Measurements from ENCODE around the gene PRTFDC1. TPM values are rescaled to one million over a fixed set of nuclear protein-coding genes. Genes with fewer than 3 reads are reported as not detected.

Gene PRTFDC1
- total RNA-seq, 2 experiments from 2014 or later: 2.2 to 2.7 TPM

GRCh38 chr10:24968349-24968748, 15.9 kb upstream of the PRTFDC1 start:
- H3K27ac Mint-ChIP-seq: no peak overlapping the region
- CTCF ChIA-PET: no interaction called here
- no peak for TF ChIP-seq CTCF (IDR thresholded peaks at IDR 0.05)
- DNase-seq: no peak
- H3K36me3 Mint-ChIP-seq (ENCODE audit: low read depth): no peaks in the 10 kb centered on the region
- intact Hi-C loops (cut with micrococcal nuclease): no loop called here
- POLR2A ChIA-PET: interaction anchor here (1.0 kb wide), 1 partner anchor 150 kb away, joined by 3 read pairs; no protein-coding TSS in a partner anchor
- no peaks in the 10 kb centered on the region for H3K9me3 Mint-ChIP-seq
- ATAC-seq: no peak
- H3K4me1 Mint-ChIP-seq (ENCODE audit: low read depth): no peaks in the 10 kb centered on the region
- no peak overlapping the region for H3K4me3 Mint-ChIP-seq
- H3K27me3 Mint-ChIP-seq: no peaks in the 10 kb centered on the region

- ChIA-PET CTCF (no interaction called here), POLR2A (no interaction called here)
- Mint-ChIP-seq H3K4me1 (ENCODE audit: low read depth) (no peaks in the 10 kb centered on the region), H3K36me3 (ENCODE audit: low read depth) (no peaks in the 10 kb centered on the region), H3K9me3 (no peaks in the 10 kb centered on the region), H3K27ac (no peak overlapping the region), H3K27me3 (no peaks in the 10 kb centered on the region), H3K4me3 (no peak overlapping the region)
- DNase-seq (no peak), ATAC-seq (no peak)
- no peak for TF ChIP-seq CTCF (IDR thresholded peaks at IDR 0.05)
- intact Hi-C loops (cut with micrococcal nuclease): no loop called here
These were observed 14.6 kb upstream of the PRTFDC1 start for GRCh38 chr10:24966962-24967481.

GRCh38 chr10:24965051-24965450, 12.6 kb upstream of the PRTFDC1 start:
- no peak for DNase-seq
- H3K27ac Mint-ChIP-seq: no peak overlapping the region
- no peaks in the 10 kb centered on the region for H3K36me3 Mint-ChIP-seq (ENCODE audit: low read depth)
- H3K9me3 Mint-ChIP-seq: no peaks in the 10 kb centered on the region
- intact Hi-C loops (cut with micrococcal nuclease): no loop called here
- no peak overlapping the region for H3K4me3 Mint-ChIP-seq
- no peaks in the 10 kb centered on the region for H3K27me3 Mint-ChIP-seq
- ATAC-seq: no peak
- TF ChIP-seq CTCF (IDR thresholded peaks at IDR 0.05): no peak
- no peaks in the 10 kb centered on the region for H3K4me1 Mint-ChIP-seq (ENCODE audit: low read depth)
- CTCF ChIA-PET: no interaction called here
- POLR2A ChIA-PET: no interaction called here

GRCh38 chr10:24963521-24964041, 11.2 kb upstream of the PRTFDC1 start:
- intact Hi-C loops (cut with micrococcal nuclease): no loop called here
- no peak for DNase-seq
- Mint-ChIP-seq H3K36me3 (ENCODE audit: low read depth) (no peaks in the 10 kb centered on the region), H3K4me1 (ENCODE audit: low read depth) (no peaks in the 10 kb centered on the region), H3K9me3 (no peaks in the 10 kb centered on the region), H3K27ac (no peak overlapping the region), H3K27me3 (no peaks in the 10 kb centered on the region), H3K4me3 (no peak overlapping the region)
- no peak for ATAC-seq
- ChIA-PET CTCF (no interaction called here), POLR2A (interaction anchor here (0.9 to 1.1 kb wide), 2 partner anchors 8 to 9 kb away, joined by 3 read pairs; no protein-coding TSS in a partner anchor)
- TF ChIP-seq CTCF (IDR thresholded peaks at IDR 0.05): no peak

GRCh38 chr10:24962995-24963394, 10.6 kb upstream of the PRTFDC1 start:
- Mint-ChIP-seq H3K36me3 (ENCODE audit: low read depth) (no peaks in the 10 kb centered on the region), H3K27ac (no peak overlapping the region), H3K4me3 (no peak overlapping the region), H3K27me3 (no peaks in the 10 kb centered on the region), H3K9me3 (no peaks in the 10 kb centered on the region), H3K4me1 (ENCODE audit: low read depth) (no peaks in the 10 kb centered on the region)
- DNase-seq (no peak), ATAC-seq (peak; percentile 55)
- intact Hi-C loops (cut with micrococcal nuclease): no loop called here
- POLR2A ChIA-PET: interaction anchor here (0.9 to 1.1 kb wide), 2 partner anchors 8 to 9 kb away, joined by 3 read pairs; no protein-coding TSS in a partner anchor
- CTCF ChIA-PET: interaction anchor here (0.9 to 1.4 kb wide), 2 partner anchors 12 to 98 kb away, joined by 3 to 4 read pairs; no protein-coding TSS in a partner anchor
- no peak for TF ChIP-seq CTCF (IDR thresholded peaks at IDR 0.05)

Measured in activated CD8-positive, alpha-beta T cell treated with anti-CD3 and anti-CD28 coated beads for 36 hours (primary cell).